Measurements from ENCODE around the gene GLCCI1.

The GLCCI1 gene

GRCh38 chr7:7968544-7969305 is at the start of gene GLCCI1:
Gene GLCCI1 (plus strand): TSS chr7:7968796. CDS start chr7:7969351, 555 bp downstream.
- Histone ChIP-seq H3K27ac (peak within 1 kb of the TSS; percentile 89), H3K4me3 (ENCODE audit: low read depth in 1 of 2, low read length in 1 of 2) (peak within 1 kb of the TSS; percentile 77 to 94), H3K4me1 (ENCODE audit: control insufficient read depth in 1 of 2, insufficient read depth in 1 of 2, low read depth in 1 of 2, low read length in 1 of 2) (peaks cover 40 to 43% of the 10 kb centered on the region in 2 experiments), H3K27me3 (no peaks in the 10 kb centered on the region), H3K36me3 (no peaks in the 10 kb centered on the region), H3K9me3 (no peaks in the 10 kb centered on the region)
- TF ChIP-seq CTCF (IDR thresholded peaks at IDR 0.05) = peak; percentile 43

- no peak overlapping the region for H3K27ac ChIP-seq
- no peaks in the 10 kb centered on the region for H3K4me1 ChIP-seq (ENCODE audit: control insufficient read depth in 1 of 2, insufficient read depth in 1 of 2, low read depth in 1 of 2, low read length in 1 of 2)
- no peaks in the 10 kb centered on the region for H3K9me3 ChIP-seq
- no peak overlapping the region for H3K4me3 ChIP-seq (ENCODE audit: low read depth in 1 of 2, low read length in 1 of 2)
- no peaks in the 10 kb centered on the region for H3K27me3 ChIP-seq
- TF ChIP-seq CTCF (IDR thresholded peaks at IDR 0.05) = no peak
- no peaks in the 10 kb centered on the region for H3K36me3 ChIP-seq
Observed at GRCh38 chr7:7919449-7919945, 49.1 kb upstream of the GLCCI1 start.

- Histone ChIP-seq H3K9me3 (no peaks in the 10 kb centered on the region), H3K4me1 (ENCODE audit: control insufficient read depth in 1 of 2, insufficient read depth in 1 of 2, low read depth in 1 of 2, low read length in 1 of 2) (no peaks in the 10 kb centered on the region), H3K36me3 (no peaks in the 10 kb centered on the region), H3K4me3 (ENCODE audit: low read depth in 1 of 2, low read length in 1 of 2) (no peak overlapping the region), H3K27me3 (no peaks in the 10 kb centered on the region), H3K27ac (no peak overlapping the region)
- no peak for TF ChIP-seq CTCF (IDR thresholded peaks at IDR 0.05)
Observed at GRCh38 chr7:7920056-7920455, 48.5 kb upstream of the GLCCI1 start.

- H3K27me3 ChIP-seq = no peaks in the 10 kb centered on the region
- no peaks in the 10 kb centered on the region for H3K4me1 ChIP-seq (ENCODE audit: control insufficient read depth in 1 of 2, insufficient read depth in 1 of 2, low read depth in 1 of 2, low read length in 1 of 2)
- no peaks in the 10 kb centered on the region for H3K36me3 ChIP-seq
- no peak for TF ChIP-seq CTCF (IDR thresholded peaks at IDR 0.05)
- H3K27ac ChIP-seq = no peak overlapping the region
- H3K9me3 ChIP-seq = no peaks in the 10 kb centered on the region
- H3K4me3 ChIP-seq (ENCODE audit: low read depth in 1 of 2, low read length in 1 of 2) = no peak overlapping the region
Observed at GRCh38 chr7:7920481-7920880, 48.1 kb upstream of the GLCCI1 start.

- Histone ChIP-seq H3K9me3 (no peaks in the 10 kb centered on the region), H3K27me3 (no peaks in the 10 kb centered on the region), H3K36me3 (no peaks in the 10 kb centered on the region), H3K4me1 (ENCODE audit: control insufficient read depth in 1 of 2, insufficient read depth in 1 of 2, low read depth in 1 of 2, low read length in 1 of 2) (no peaks in the 10 kb centered on the region), H3K4me3 (ENCODE audit: low read depth in 1 of 2, low read length in 1 of 2) (no peak overlapping the region), H3K27ac (no peak overlapping the region)
- TF ChIP-seq CTCF (IDR thresholded peaks at IDR 0.05) = no peak
Observed at GRCh38 chr7:7921830-7922229, 46.8 kb upstream of the GLCCI1 start.
